ENCODE measurements around the gene SULT4A1. TPM values are rescaled to one million over a fixed set of nuclear protein-coding genes. Genes with fewer than 3 reads are reported as not detected.

SULT4A1 gene
- total RNA-seq, 1 experiment from 2014 or later: 15.0 TPM

GRCh38 chr22:43909708-43910107 lies 47.4 kb upstream of the SULT4A1 start:
- no peak overlapping the region for H3K27ac Mint-ChIP-seq
- peaks cover 16 to 28% of the 10 kb centered on the region in 2 experiments for H3K4me1 Mint-ChIP-seq
- Histone ChIP-seq H2BK20ac (ENCODE audit: low read depth, low read length, poor library complexity, severe bottlenecking) (no peak overlapping the region), H3K56ac (ENCODE audit: insufficient read length, low read depth, low read length) (no peak overlapping the region), H4K5ac (ENCODE audit: insufficient read length, low read depth, low read length) (no peak overlapping the region), H2AK5ac (ENCODE audit: insufficient read length, low read length) (no peak overlapping the region), H4K91ac (ENCODE audit: insufficient read length, low read depth, low read length) (no peak overlapping the region), H3T11ph (ENCODE audit: low read length) (no peak overlapping the region), H4K20me1 (ENCODE audit: control insufficient read depth, insufficient read depth, insufficient read length) (no peaks in the 10 kb centered on the region), H3K79me2 (ENCODE audit: insufficient read depth, low read length) (no peaks in the 10 kb centered on the region), H2BK120ac (ENCODE audit: low read depth, low read length, poor library complexity, severe bottlenecking) (no peak overlapping the region), H2BK5ac (ENCODE audit: insufficient read length, low read length) (no peak overlapping the region), H3K23me2 (ENCODE audit: insufficient read length, low read depth, low read length, poor library complexity, severe bottlenecking) (no peaks in the 10 kb centered on the region), H4K8ac (replicated peaks; ENCODE audit: insufficient read length, low read depth, low read length) (no peak overlapping the region), H3K4me1 (ENCODE audit: insufficient read depth, low read length) (no peaks in the 10 kb centered on the region), H3K79me1 (ENCODE audit: insufficient read depth, low read depth, low read length, poor library complexity, severe bottlenecking) (no peaks in the 10 kb centered on the region), H2AFZ (ENCODE audit: low read length) (no peak overlapping the region), H3K9ac (ENCODE audit: extremely low read depth, insufficient read length, low read length) (no peak overlapping the region), H2BK15ac (ENCODE audit: low read depth, low read length) (no peak overlapping the region), H3K27ac (ENCODE audit: insufficient read length, low read depth, low read length) (no peak overlapping the region), H3K4me2 (ENCODE audit: insufficient read depth, insufficient read length, low read length) (no peak overlapping the region), H3K9me3 (ENCODE audit: control insufficient read depth, low read depth, low read length) (no peaks in the 10 kb centered on the region), H3K27me3 (ENCODE audit: insufficient read depth, low read length) (no peaks in the 10 kb centered on the region), H3K4ac (ENCODE audit: low read depth, low read length) (no peak overlapping the region), H3K18ac (ENCODE audit: insufficient read length, low read depth, low read length) (no peak overlapping the region), H2BK12ac (ENCODE audit: insufficient read length, low read depth, low read length) (no peak overlapping the region), H3K14ac (ENCODE audit: insufficient read depth, low read length) (no peak overlapping the region), H3K23ac (ENCODE audit: insufficient read length, low read depth, low read length) (no peak overlapping the region)
- TF ChIP-seq CTCF (conservative IDR thresholded peaks at IDR 0.05): no peak
- H3K27me3 Mint-ChIP-seq (ENCODE audit: low read depth): peaks cover 40% of the 10 kb centered on the region
- no peak for DNase-seq
- H3K4me3 Mint-ChIP-seq: no peak overlapping the region
- peaks cover 11 to 15% of the 10 kb centered on the region in 2 experiments; a peak in 3 of 5 replicates for H3K9me3 Mint-ChIP-seq
- WGBS (ENCODE audit: extremely low coverage, insufficient read length, low lambda C conversion rate): no CpG with 5 or more reads among the region's 1 CpG
- H3K36me3 Mint-ChIP-seq (ENCODE audit: insufficient read depth in 1 of 3, low read depth in 3 of 3): peaks cover 0 to 12% (median 9%) of the 10 kb centered on the region in 3 experiments; a peak in 4 of 7 replicates

All from H9 (cell line).